SJSA1 (cell line): ENCODE measurements around the gene ENOX1. TPM values are rescaled to one million over a fixed set of nuclear protein-coding genes. Genes with fewer than 3 reads are reported as not detected.

ENCODE experiments used
- DNase-seq, 2 experiments: peaks; one replicate each; pipeline ENCODE4 v3.0.0-alpha.2; 2015 to 2020; ENCODE audit warnings: low spot score in 2 of 2, low read depth in 1 of 2
- H3K27ac ChIP-seq: fragments of 250-450 bp; sonication (Bioruptor Pico); 2 replicates; pipeline ENCODE4 v1.5.1; 2020; ENCODE audit warnings: mild to moderate bottlenecking, moderate library complexity
- H3K27me3 ChIP-seq: fragments of 250-450 bp; sonication (Bioruptor Pico); replicated peaks from 2 replicates; pipeline ENCODE4 v1.5.1; 2020; ENCODE audit warnings: mild to moderate bottlenecking, moderate library complexity
- H3K36me3 ChIP-seq: fragments of 250-450 bp; sonication (Bioruptor Pico); 2 replicates; pipeline ENCODE4 v1.5.1; 2020; ENCODE audit warnings: mild to moderate bottlenecking
- H3K4me1 ChIP-seq: fragments of 250-450 bp; sonication (Bioruptor Pico); replicated peaks from 2 replicates; pipeline ENCODE4 v1.6.1; 2021; ENCODE audit warnings: mild to moderate bottlenecking
- H3K4me3 ChIP-seq: fragments of 250-450 bp; sonication (Bioruptor Pico); 2 replicates; pipeline ENCODE4 v1.5.1; 2020; ENCODE audit warnings: mild to moderate bottlenecking
- H3K9me3 ChIP-seq: fragments of 250-450 bp; sonication (Bioruptor Pico); replicated peaks from 2 replicates; pipeline ENCODE4 v1.5.1; 2020; ENCODE audit warnings: mild to moderate bottlenecking
- total RNA-seq: library from RNA; depleted of rRNA; stranded (reverse); fragments of >200 nt; shearing (Covaris generic); gene quantifications from 2 replicates; pipeline ENCODE4 v1.2.3, GENCODE V29; 2014

ENOX1 gene
- total RNA-seq, 1 experiment from 2014 or later = 1.3 TPM

DNA sequence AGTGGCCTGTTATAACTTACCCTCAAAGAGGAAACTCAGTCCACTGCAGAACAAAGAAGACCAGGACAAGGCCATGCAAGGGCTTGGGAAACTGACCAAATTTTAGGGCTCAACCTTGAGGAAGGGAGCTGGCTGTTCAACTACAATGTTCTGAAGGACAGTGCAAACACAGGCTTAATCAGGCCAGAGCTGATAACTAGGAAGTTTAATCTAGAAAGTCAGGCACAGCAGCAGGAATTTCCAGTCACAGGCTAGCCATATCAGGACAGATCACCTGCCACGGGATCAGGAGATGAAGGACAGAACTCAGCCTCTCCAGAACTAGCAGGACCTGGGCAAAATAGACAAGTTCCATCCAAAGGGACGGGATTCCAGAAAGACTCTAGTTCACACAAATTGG is 89.4 kb downstream of the ENOX1 start:
- Histone ChIP-seq H3K36me3 (no peaks in the 10 kb centered on the region), H3K27ac (no peak overlapping the region), H3K27me3 (no peaks in the 10 kb centered on the region), H3K9me3 (no peaks in the 10 kb centered on the region), H3K4me1 (no peaks in the 10 kb centered on the region), H3K4me3 (no peak overlapping the region)
- DNase-seq = no peak

- H3K9me3 ChIP-seq = no peaks in the 10 kb centered on the region
- no peaks in the 10 kb centered on the region for H3K4me1 ChIP-seq
- H3K27me3 ChIP-seq = no peaks in the 10 kb centered on the region
- no peak overlapping the region for H3K27ac ChIP-seq
- DNase-seq = no peak
- H3K36me3 ChIP-seq = no peaks in the 10 kb centered on the region
- no peak overlapping the region for H3K4me3 ChIP-seq
These were observed 92.6 kb downstream of the ENOX1 start for GRCh38 chr13:43694146-43694664.

- Histone ChIP-seq H3K27ac (no peak overlapping the region), H3K36me3 (no peaks in the 10 kb centered on the region), H3K9me3 (no peaks in the 10 kb centered on the region), H3K4me3 (no peak overlapping the region), H3K27me3 (no peaks in the 10 kb centered on the region), H3K4me1 (no peaks in the 10 kb centered on the region)
- no peak for DNase-seq
These were observed 93.1 kb downstream of the ENOX1 start for GRCh38 chr13:43693639-43694038.

DNA sequence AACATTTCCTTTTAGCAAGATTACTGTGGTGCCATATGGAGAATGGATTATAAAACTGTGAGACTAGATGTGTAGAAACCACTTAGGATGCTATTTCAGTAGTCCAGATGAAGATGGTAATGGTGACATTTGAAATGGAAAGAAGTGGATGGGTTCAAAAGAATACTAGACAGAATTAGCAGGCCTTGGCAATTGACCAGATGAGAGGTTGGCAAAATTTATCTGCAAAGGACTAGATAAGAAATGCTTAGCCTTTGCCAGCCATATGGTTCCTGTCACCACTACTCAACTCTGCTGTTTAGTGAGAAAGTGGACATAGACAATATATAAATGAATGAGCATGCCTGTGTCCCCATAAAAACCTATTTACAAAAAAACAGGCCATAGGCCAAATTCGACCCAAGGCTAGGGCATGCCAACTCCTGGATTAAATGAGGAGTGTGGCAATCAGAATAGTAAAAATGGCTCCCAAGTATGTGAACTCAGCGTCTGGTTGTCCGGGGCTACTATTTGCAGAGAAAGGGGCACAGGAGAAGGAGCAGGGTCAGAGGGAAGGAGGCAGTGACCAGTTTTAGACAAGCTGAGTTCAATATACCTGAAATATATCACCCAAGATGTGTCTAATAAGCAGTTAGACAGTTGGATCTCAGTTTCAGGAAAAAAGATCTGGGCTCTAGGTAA is 98.4 kb downstream of the ENOX1 start:
- H3K36me3 ChIP-seq = no peaks in the 10 kb centered on the region
- H3K4me1 ChIP-seq = peaks cover 11% of the 10 kb centered on the region
- DNase-seq = no peak
- no peaks in the 10 kb centered on the region for H3K9me3 ChIP-seq
- H3K27me3 ChIP-seq = no peaks in the 10 kb centered on the region
- no peak overlapping the region for H3K27ac ChIP-seq
- H3K4me3 ChIP-seq = no peak overlapping the region

- no peak overlapping the region for H3K4me3 ChIP-seq
- no peaks in the 10 kb centered on the region for H3K9me3 ChIP-seq
- no peak for DNase-seq
- H3K27me3 ChIP-seq = no peaks in the 10 kb centered on the region
- peak overlapping the region; percentile 8; the same call in 1 of the 2 replicates for H3K27ac ChIP-seq
- H3K36me3 ChIP-seq = no peaks in the 10 kb centered on the region
- peaks cover 11% of the 10 kb centered on the region for H3K4me1 ChIP-seq
These were observed 99.7 kb downstream of the ENOX1 start for GRCh38 chr13:43687038-43687437.

DNA sequence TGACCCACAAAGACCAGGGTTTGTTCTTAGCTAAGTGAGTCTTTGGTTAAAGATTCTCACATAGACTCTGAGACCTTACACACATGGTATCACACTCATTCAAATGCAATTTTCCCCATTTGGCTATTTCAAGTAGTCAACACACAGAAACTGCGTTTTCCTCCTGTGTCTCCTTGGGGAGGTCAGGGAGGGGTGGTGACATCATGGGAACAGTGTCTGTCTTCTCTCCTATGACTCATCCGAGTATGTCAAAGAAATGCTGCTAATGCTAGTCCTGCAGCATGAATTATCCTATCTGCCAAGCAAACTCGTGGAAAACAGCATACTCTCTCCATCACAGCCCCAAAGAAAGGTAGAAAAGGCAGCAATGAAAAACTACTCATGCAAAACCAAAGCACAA is 100.2 kb downstream of the ENOX1 start:
- peak overlapping the region; percentile 43 for H3K27ac ChIP-seq

GRCh38 chr13:43684963-43685725 is 101.6 kb downstream of the ENOX1 start:
- DNase-seq = no peak
- Histone ChIP-seq H3K27ac (no peak overlapping the region), H3K27me3 (no peaks in the 10 kb centered on the region), H3K9me3 (no peaks in the 10 kb centered on the region), H3K4me3 (no peak overlapping the region), H3K36me3 (no peaks in the 10 kb centered on the region), H3K4me1 (peaks cover 11% of the 10 kb centered on the region)

More for the DNA sequence above, 100.2 kb downstream of the ENOX1 start:
- Histone ChIP-seq H3K36me3 (no peaks in the 10 kb centered on the region), H3K4me1 (peaks cover 11% of the 10 kb centered on the region), H3K27me3 (no peaks in the 10 kb centered on the region), H3K9me3 (no peaks in the 10 kb centered on the region), H3K4me3 (no peak overlapping the region)
- peak; percentile 69 to 71 for DNase-seq

DNA sequence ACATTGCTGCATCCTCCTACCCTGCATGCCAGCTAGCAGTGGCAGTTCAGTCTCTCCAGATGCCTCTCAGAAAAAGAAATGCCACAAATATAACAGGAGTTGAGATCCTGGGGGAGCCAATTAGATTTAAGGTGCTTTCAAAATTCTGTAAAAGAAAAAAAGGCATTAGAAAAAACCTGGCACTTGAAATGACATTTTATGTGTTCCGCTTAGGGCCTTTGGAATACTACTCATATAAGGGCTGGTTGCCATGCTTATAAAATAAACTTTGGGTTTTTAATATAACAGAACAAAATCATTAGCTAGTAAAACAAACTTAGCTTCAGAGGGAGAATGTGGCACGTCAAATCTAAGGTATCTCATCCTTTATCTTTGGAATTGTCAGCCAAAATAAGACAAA is 104.1 kb downstream of the ENOX1 start:
- H3K27ac ChIP-seq = no peak overlapping the region
- DNase-seq = no peak
- no peaks in the 10 kb centered on the region for H3K27me3 ChIP-seq
- H3K4me3 ChIP-seq = no peak overlapping the region
- peaks cover 11% of the 10 kb centered on the region for H3K4me1 ChIP-seq
- H3K36me3 ChIP-seq = no peaks in the 10 kb centered on the region
- H3K9me3 ChIP-seq = no peaks in the 10 kb centered on the region

GRCh38 chr13:43676320-43676719 is 110.5 kb downstream of the ENOX1 start:
- no peaks in the 10 kb centered on the region for H3K9me3 ChIP-seq
- H3K27ac ChIP-seq = no peak overlapping the region
- H3K4me1 ChIP-seq = 0 out of 2 replicates have a peak, but pooled peaks cover 3% of the 10 kb centered on the region
- no peaks in the 10 kb centered on the region for H3K36me3 ChIP-seq
- no peak for DNase-seq
- H3K4me3 ChIP-seq = no peak overlapping the region
- H3K27me3 ChIP-seq = no peaks in the 10 kb centered on the region

GRCh38 chr13:43675577-43675976 is 111.2 kb downstream of the ENOX1 start:
- H3K27me3 ChIP-seq = no peaks in the 10 kb centered on the region
- no peaks in the 10 kb centered on the region for H3K9me3 ChIP-seq
- 0 out of 2 replicates have a peak, but pooled peaks cover 3% of the 10 kb centered on the region for H3K4me1 ChIP-seq
- no peaks in the 10 kb centered on the region for H3K36me3 ChIP-seq
- DNase-seq = no peak
- H3K4me3 ChIP-seq = no peak overlapping the region
- H3K27ac ChIP-seq = no peak overlapping the region

- no peaks in the 10 kb centered on the region for H3K27me3 ChIP-seq
- no peak overlapping the region for H3K4me3 ChIP-seq
- peaks cover 4% of the 10 kb centered on the region for H3K4me1 ChIP-seq
- DNase-seq = no peak
- no peak overlapping the region for H3K27ac ChIP-seq
- H3K36me3 ChIP-seq = no peaks in the 10 kb centered on the region
- no peaks in the 10 kb centered on the region for H3K9me3 ChIP-seq
These were observed 116.8 kb downstream of the ENOX1 start for GRCh38 chr13:43669964-43670363.

- no peak for DNase-seq
- no peaks in the 10 kb centered on the region for H3K9me3 ChIP-seq
- H3K27ac ChIP-seq = no peak overlapping the region
- peaks cover 13% of the 10 kb centered on the region for H3K4me1 ChIP-seq
- no peaks in the 10 kb centered on the region for H3K36me3 ChIP-seq
- no peak overlapping the region for H3K4me3 ChIP-seq
- no peaks in the 10 kb centered on the region for H3K27me3 ChIP-seq
These were observed 117.7 kb downstream of the ENOX1 start for GRCh38 chr13:43669101-43669500.

DNA sequence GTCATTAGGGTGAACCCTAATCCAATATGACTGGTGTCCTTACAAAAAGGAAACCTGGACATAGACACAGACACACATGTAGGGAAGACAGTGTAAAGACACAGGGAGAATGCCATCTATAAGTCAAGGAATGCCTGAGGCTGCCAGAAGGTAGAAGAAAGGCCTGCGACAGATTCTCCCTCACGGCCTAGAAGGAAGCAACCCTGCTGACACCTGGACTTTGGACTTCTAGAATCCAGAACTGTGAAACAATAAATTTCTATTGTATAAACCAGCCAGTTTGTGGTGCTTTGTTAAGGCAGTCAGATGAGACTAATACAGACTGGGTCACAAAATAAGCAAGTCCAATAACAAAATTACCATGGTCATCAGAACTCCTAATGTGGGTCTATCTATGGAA is 120.4 kb downstream of the ENOX1 start:
- Histone ChIP-seq H3K27me3 (no peaks in the 10 kb centered on the region), H3K4me1 (peaks cover 21% of the 10 kb centered on the region), H3K27ac (no peak overlapping the region), H3K36me3 (no peaks in the 10 kb centered on the region), H3K9me3 (no peaks in the 10 kb centered on the region), H3K4me3 (no peak overlapping the region)
- DNase-seq = no peak

GRCh38 chr13:43665388-43665787 is 121.4 kb downstream of the ENOX1 start:
- no peak for DNase-seq
- Histone ChIP-seq H3K27ac (peak overlapping the region; percentile 66), H3K36me3 (no peaks in the 10 kb centered on the region), H3K4me1 (peaks cover 21% of the 10 kb centered on the region), H3K27me3 (no peaks in the 10 kb centered on the region), H3K4me3 (no peak overlapping the region), H3K9me3 (no peaks in the 10 kb centered on the region)
